Measurements from ENCODE around the gene CWC27.

Gene CWC27

GRCh38 chr5:64864171-64864570 lies 95.4 kb downstream of the CWC27 start:
- in situ Hi-C loops (cut with HindIII; ENCODE audit: low pct_ligation_motif_present, low sequenced_read_pairs): no loop called here

DNA sequence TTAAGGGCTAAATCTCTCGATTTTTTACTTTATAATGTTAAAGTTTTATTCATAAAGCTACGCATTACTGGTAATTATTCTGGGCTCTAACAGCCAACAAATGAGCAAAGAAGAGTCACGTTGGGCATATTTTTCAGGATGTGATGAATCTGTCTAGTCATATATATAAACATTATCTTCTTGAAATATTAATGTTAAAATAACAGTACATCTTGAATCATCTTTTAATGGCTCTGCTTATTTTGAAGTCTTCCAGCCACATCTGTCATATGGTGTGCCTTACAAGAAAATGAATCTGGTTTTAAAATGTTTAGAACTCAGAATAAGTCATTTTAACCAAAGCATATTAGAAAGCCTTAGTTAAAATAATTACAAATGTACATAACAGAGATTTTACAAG lies 96.9 kb downstream of the CWC27 start:
- DNase-seq: peak; percentile 15
- Histone ChIP-seq H3K4me3 (ENCODE audit: low read depth, low read length) (no peak overlapping the region), H3K27ac (peak overlapping the region; percentile 46), H3K27me3 (replicated peaks) (no peaks in the 10 kb centered on the region), H3K36me3 (replicated peaks) (no peaks in the 10 kb centered on the region)
- in situ Hi-C loops (cut with HindIII; ENCODE audit: low pct_ligation_motif_present, low sequenced_read_pairs): no loop called here
- TF ChIP-seq CTCF (IDR thresholded peaks at IDR 0.05; ENCODE audit: low read depth, low read length, missing control alignments): no peak

More at GRCh38 chr5:64864171-64864570, 95.4 kb downstream of the CWC27 start:
- Histone ChIP-seq H3K27me3 (replicated peaks) (no peaks in the 10 kb centered on the region), H3K27ac (no peak overlapping the region), H3K36me3 (replicated peaks) (no peaks in the 10 kb centered on the region), H3K4me3 (ENCODE audit: low read depth, low read length) (no peak overlapping the region)
- no peak for DNase-seq
- no peak for TF ChIP-seq CTCF (IDR thresholded peaks at IDR 0.05; ENCODE audit: low read depth, low read length, missing control alignments)

DNA sequence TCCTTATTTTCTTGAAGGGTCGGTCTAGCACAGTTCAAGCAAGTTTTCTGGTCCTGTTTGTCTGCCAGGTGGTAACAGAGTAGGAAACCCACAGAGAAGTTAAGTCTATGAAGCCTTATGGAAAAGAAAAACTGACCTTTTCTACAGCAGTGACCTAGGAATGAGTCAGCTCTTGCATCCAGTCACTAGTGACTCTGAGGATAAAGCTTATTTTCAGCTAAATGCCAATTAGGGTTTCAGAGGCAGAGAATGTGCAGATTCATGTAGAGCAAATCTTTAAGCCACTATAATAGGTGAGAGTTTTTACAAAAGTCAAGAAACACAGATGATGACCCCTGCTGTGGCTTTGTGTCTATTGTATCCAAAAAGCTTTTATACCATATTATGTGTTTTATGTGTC lies 100.7 kb downstream of the CWC27 start:
- in situ Hi-C loops (cut with HindIII; ENCODE audit: low pct_ligation_motif_present, low sequenced_read_pairs): no loop called here
- H3K4me3 ChIP-seq (ENCODE audit: low read depth, low read length): no peak overlapping the region
- H3K27ac ChIP-seq: peak overlapping the region; percentile 12
- no peaks in the 10 kb centered on the region for H3K27me3 ChIP-seq (replicated peaks)
- peak; percentile 64 for DNase-seq
- no peaks in the 10 kb centered on the region for H3K36me3 ChIP-seq (replicated peaks)
- TF ChIP-seq CTCF (IDR thresholded peaks at IDR 0.05; ENCODE audit: low read depth, low read length, missing control alignments): no peak

- Histone ChIP-seq H3K4me3 (ENCODE audit: low read depth, low read length) (no peak overlapping the region), H3K27ac (no peak overlapping the region), H3K27me3 (replicated peaks) (no peaks in the 10 kb centered on the region), H3K36me3 (replicated peaks) (no peaks in the 10 kb centered on the region)
- in situ Hi-C loops (cut with HindIII; ENCODE audit: low pct_ligation_motif_present, low sequenced_read_pairs): no loop called here
- TF ChIP-seq CTCF (IDR thresholded peaks at IDR 0.05; ENCODE audit: low read depth, low read length, missing control alignments): no peak
- DNase-seq: no peak
Observed at GRCh38 chr5:64872044-64872443, 103.3 kb downstream of the CWC27 start.

- Histone ChIP-seq H3K4me3 (ENCODE audit: low read depth, low read length) (no peak overlapping the region), H3K27me3 (replicated peaks) (no peaks in the 10 kb centered on the region), H3K27ac (no peak overlapping the region), H3K36me3 (replicated peaks) (no peaks in the 10 kb centered on the region)
- no peak for DNase-seq
- TF ChIP-seq CTCF (IDR thresholded peaks at IDR 0.05; ENCODE audit: low read depth, low read length, missing control alignments): no peak
- in situ Hi-C loops (cut with HindIII; ENCODE audit: low pct_ligation_motif_present, low sequenced_read_pairs): no loop called here
Observed at GRCh38 chr5:64873441-64873840, 104.7 kb downstream of the CWC27 start.

DNA sequence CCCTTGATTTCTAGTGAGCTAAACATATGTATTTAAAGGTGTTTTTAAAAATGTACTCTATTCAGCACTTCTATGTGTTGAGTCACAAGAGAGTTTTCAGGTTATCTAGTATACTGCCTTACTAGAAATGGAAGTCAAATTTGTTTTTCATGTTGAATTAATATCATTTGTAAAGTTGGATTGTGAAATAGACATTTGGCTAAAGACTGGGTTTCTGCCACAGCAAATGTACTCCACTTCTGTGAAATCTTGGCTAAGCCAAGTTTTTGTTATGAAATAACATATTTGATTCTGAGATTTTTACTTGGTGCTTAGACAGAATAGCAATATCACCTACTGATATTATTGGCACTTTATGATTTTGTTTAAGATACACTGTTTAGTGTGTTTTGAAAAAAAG lies 106.0 kb downstream of the CWC27 start:
- no peaks in the 10 kb centered on the region for H3K27me3 ChIP-seq (replicated peaks)
- no peak overlapping the region for H3K4me3 ChIP-seq (ENCODE audit: low read depth, low read length)
- no peak overlapping the region for H3K27ac ChIP-seq
- DNase-seq: no peak
- in situ Hi-C loops (cut with HindIII; ENCODE audit: low pct_ligation_motif_present, low sequenced_read_pairs): no loop called here
- TF ChIP-seq CTCF (IDR thresholded peaks at IDR 0.05; ENCODE audit: low read depth, low read length, missing control alignments): no peak
- no peaks in the 10 kb centered on the region for H3K36me3 ChIP-seq (replicated peaks)

Data from brain microvascular endothelial cell (primary cell).